Omental fat pad (tissue), 4 donors: ENCODE results near the gene SRSF8. TPM values are rescaled to one million over a fixed set of nuclear protein-coding genes. Genes with fewer than 3 reads are reported as not detected.
A peak's percentile ranks its signal among the peaks of the same experiment; 100 is the strongest.

ENCODE experiments used
- ATAC-seq: fragments of 150-250 bp; one replicate; pipeline ENCODE4 v1.9.1; 2016; ENCODE audit warnings: mild to moderate bottlenecking, moderate library complexity; ENCODE audit not compliant: low FRiP score
- DNase-seq: peaks from one replicate; pipeline ENCODE4 v3.0.0-alpha.2; 2019; ENCODE audit warnings: low spot score
- total RNA-seq, 4 donors: library from RNA; depleted of rRNA; stranded (reverse); fragments of >200 nt; gene quantifications; one replicate each; pipeline ENCODE4 v1.1.0, GENCODE V29; 2016
- TF ChIP-seq, protein P1 (sequence below), 3 donors: fragments of 450-650 bp; IDR thresholded peaks; one replicate each; pipeline ENCODE4 v1.5.1; 2016 to 2017; ENCODE audit warnings: antibody characterized with exemption in 3 of 3, mild to moderate bottlenecking in 3 of 3, moderate library complexity in 2 of 3

SRSF8 gene
- total RNA-seq, 4 donors from 2014 or later, result 22.5 to 32.9 (median 25.6) TPM

GRCh38 chr11:95081412-95081811, 14.7 kb downstream of the SRSF8 start:
- ATAC-seq, result no peak
- no peak for DNase-seq
- TF ChIP-seq, protein P1, sequence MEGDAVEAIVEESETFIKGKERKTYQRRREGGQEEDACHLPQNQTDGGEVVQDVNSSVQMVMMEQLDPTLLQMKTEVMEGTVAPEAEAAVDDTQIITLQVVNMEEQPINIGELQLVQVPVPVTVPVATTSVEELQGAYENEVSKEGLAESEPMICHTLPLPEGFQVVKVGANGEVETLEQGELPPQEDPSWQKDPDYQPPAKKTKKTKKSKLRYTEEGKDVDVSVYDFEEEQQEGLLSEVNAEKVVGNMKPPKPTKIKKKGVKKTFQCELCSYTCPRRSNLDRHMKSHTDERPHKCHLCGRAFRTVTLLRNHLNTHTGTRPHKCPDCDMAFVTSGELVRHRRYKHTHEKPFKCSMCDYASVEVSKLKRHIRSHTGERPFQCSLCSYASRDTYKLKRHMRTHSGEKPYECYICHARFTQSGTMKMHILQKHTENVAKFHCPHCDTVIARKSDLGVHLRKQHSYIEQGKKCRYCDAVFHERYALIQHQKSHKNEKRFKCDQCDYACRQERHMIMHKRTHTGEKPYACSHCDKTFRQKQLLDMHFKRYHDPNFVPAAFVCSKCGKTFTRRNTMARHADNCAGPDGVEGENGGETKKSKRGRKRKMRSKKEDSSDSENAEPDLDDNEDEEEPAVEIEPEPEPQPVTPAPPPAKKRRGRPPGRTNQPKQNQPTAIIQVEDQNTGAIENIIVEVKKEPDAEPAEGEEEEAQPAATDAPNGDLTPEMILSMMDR (IDR thresholded peaks at IDR 0.05), result no peak

- TF ChIP-seq, protein P1 (IDR thresholded peaks at IDR 0.05), result no peak
- ATAC-seq (no peak), DNase-seq (no peak)
These were observed 15.9 kb downstream of the SRSF8 start for GRCh38 chr11:95082576-95083001.

GRCh38 chr11:95084509-95084908, 17.8 kb downstream of the SRSF8 start:
- DNase-seq (no peak), ATAC-seq (peak; percentile 67)
- TF ChIP-seq, protein P1 (IDR thresholded peaks at IDR 0.05), result no peak

DNA sequence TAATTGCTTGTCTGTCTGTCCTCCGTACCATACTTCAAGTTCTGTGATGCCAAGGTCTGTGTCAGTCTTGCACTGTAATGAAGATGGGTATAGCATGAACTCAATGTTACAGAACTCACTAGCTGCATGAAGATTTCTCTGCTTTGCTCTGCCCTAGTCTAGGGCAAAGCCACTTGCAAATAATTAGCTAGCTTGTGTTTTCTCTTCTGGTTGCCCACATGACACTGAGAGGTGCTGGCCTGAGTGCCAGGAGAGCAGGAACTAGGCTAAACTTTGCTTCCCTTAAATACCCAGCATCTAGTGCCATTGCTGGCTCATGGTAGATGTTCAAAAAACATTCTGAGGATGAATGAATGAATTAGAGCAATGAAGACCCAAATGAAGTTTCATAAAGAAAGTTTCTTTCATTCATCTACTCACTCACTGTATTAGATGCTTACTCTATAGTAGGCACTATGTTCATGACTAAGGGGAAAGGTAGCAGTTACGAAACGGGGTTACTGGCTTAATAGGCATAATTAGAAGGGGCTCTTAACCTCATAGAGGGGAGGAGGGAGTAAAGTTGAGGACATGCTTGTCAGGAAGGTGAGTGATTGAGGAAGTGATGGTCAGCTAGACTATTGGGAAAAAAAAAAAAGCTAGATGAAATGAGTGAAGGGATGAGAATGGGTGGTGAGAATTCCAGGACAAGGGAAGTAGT, 18.5 kb downstream of the SRSF8 start:
- TF ChIP-seq, protein P1 (IDR thresholded peaks at IDR 0.05), result no peak
- no peak for DNase-seq
- no peak for ATAC-seq

DNA sequence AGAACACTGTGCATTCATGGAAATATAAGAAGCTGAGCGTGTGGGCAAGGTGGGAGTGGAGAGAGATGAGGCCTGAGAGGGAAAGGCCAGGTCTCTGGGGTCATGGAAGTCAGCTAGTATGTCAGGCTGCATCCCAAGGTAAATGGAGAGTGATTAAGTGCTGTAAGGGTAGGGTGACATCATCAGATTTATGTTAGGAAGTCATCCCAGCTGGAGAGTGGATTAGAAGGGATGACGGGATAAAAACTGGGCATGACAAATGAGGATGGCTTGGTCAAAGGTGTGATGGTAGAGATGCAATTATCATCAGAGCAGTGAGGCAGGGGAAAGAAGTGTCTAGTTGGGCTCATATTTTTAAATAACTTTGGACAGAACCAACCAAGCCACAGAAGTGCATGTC, 19.4 kb downstream of the SRSF8 start:
- no peak for ATAC-seq
- TF ChIP-seq, protein P1 (IDR thresholded peaks at IDR 0.05), result no peak
- no peak for DNase-seq

DNA sequence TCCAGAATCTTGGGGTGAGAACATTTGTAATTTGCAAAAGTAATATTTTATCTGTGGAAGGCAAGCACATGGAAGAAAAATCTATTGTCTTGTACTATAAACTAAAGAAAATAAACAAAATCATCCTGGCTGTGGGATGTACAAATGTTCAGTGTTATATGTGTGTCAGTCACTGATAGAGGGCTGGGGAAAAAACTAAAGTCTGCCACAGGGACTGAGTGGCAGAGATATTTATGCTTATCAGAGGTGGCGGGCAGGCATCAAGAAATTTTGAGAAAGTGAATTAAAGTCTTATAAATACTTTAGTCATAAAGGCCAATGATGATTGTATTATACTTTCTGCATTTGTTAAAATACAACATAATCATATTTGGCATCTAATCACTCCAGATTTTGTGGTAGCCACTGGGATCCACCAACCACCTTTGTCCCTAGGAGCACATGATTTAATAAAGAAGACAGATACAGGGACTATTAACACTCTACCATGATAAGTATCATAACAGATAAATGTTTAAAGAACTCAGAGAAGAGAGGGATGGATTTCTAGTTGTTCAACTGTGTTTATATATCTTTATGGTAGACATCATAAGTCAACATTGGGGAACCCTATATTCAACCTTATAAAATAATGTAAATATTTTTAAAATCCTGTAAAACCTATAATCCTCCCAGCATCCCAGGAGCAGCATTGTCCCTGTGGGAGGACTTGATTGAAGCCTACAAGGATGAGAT, 20.3 kb downstream of the SRSF8 start:
- TF ChIP-seq, protein P1 (IDR thresholded peaks at IDR 0.05), result no peak
- DNase-seq, result no peak
- no peak for ATAC-seq
